Uterus (tissue), 2 donors: ENCODE results near the gene TOR3A.

Experiments
- POLR2A ChIP-seq, 2 donors: fragments of 450-650 bp; IDR thresholded peaks; one replicate each; pipeline ENCODE4 v1.6.1; 2016; ENCODE audit warnings: antibody characterized with exemption in 2 of 2, mild to moderate bottlenecking in 1 of 2, moderate library complexity in 1 of 2
- TF ChIP-seq, protein P1 (sequence below), 4 experiments: fragments of 200-600 bp in 2 of 4; fragments of 450-650 bp in 2 of 4; sonication (generic) in 2 of 4; IDR thresholded peaks; one replicate each; pipeline ENCODE4 v1.5.1; 2016 to 2019; ENCODE audit warnings: antibody characterized with exemption in 4 of 4, mild to moderate bottlenecking in 2 of 4, moderate library complexity in 1 of 4

DNA sequence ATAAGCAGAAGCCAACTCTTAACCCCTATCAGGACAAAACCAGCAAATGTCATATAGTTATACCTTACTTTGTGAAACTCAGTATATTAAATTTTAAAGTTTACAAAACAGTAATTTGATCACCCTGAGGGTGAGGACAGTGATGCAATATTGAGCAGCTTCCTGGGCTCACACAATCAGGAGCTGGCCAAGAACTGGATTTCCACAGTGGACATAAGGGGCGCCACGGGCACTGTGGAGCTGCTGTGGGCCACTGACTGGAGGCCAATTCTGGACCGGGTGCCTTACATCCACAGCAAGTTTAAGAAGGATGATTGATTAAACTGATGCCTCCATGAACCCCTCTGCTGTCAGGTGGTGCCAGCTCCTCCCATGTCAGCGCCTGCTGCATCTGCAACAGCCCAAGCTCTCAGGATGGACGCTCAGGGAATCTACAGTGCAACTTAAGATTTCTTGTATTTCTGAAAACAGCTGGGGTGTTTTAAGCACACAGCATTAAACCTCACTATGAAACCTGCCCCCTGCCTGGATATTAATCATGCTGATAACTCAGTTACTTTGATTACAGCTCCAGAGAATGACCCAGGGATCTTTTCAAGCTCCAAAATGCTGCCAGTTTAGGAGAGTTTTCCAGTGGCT lies 55.9 kb downstream of the TOR3A start:
- TF ChIP-seq, protein P1, sequence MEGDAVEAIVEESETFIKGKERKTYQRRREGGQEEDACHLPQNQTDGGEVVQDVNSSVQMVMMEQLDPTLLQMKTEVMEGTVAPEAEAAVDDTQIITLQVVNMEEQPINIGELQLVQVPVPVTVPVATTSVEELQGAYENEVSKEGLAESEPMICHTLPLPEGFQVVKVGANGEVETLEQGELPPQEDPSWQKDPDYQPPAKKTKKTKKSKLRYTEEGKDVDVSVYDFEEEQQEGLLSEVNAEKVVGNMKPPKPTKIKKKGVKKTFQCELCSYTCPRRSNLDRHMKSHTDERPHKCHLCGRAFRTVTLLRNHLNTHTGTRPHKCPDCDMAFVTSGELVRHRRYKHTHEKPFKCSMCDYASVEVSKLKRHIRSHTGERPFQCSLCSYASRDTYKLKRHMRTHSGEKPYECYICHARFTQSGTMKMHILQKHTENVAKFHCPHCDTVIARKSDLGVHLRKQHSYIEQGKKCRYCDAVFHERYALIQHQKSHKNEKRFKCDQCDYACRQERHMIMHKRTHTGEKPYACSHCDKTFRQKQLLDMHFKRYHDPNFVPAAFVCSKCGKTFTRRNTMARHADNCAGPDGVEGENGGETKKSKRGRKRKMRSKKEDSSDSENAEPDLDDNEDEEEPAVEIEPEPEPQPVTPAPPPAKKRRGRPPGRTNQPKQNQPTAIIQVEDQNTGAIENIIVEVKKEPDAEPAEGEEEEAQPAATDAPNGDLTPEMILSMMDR (IDR thresholded peaks at IDR 0.05) = no peak
- no peak for TF ChIP-seq POLR2A (IDR thresholded peaks at IDR 0.05)
